Measurements from ENCODE around the gene ROR2.

DNA sequence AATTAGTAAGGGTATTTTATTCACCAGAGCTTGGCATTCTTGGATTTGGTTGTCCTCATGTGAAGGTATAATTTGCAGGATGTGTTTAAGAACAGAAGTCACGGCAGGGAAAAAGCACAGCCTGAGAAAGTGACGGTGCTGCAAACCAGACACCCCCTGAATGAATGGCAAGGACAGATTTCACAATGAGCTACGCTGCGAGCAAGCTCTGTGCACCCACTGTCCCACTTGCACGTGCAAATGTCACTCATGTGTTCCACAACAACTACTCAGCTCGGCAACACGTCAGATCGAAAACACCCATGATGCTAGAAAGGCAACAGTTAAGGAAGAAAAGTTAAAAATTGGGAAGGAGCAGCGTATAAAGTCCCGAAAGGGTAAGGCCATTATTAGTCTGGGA lies 168.9 kb downstream of the ROR2 start:
- no peak for TF ChIP-seq EZH2 (IDR thresholded peaks at IDR 0.05)
- TF ChIP-seq POLR2AphosphoS5 (IDR thresholded peaks at IDR 0.05; ENCODE audit: borderline replicate concordance, low read depth, low read length), result no peak

Data from SK-N-MC (cell line).